ENCODE results near the gene CPXM2. TPM values are rescaled to one million over a fixed set of nuclear protein-coding genes. Genes with fewer than 3 reads are reported as not detected.

Gene CPXM2
- total RNA-seq, 1 experiment from 2014 or later: 0.12 TPM

GRCh38 chr10:123886292-123886691, 5.3 kb downstream of the CPXM2 start:
- Histone ChIP-seq H3K79me2 (ENCODE audit: insufficient read depth, low read length) (no peaks in the 10 kb centered on the region), H2AFZ (ENCODE audit: low read depth, low read length, poor library complexity, severe bottlenecking) (no peak overlapping the region), H3K9me3 (ENCODE audit: control insufficient read depth in 1 of 2, insufficient read depth in 1 of 2, low read depth in 1 of 2, low read length in 2 of 2) (no peaks in the 10 kb centered on the region), H3K27ac (ENCODE audit: low read depth, low read length) (no peak overlapping the region), H3K36me3 (ENCODE audit: control insufficient read depth in 1 of 2, insufficient read depth in 2 of 2, low read length in 2 of 2) (no peaks in the 10 kb centered on the region), H3K9me2 (ENCODE audit: insufficient read depth) (no peaks in the 10 kb centered on the region), H4K20me1 (ENCODE audit: insufficient read depth) (no peaks in the 10 kb centered on the region), H3K9ac (ENCODE audit: low read length) (no peak overlapping the region), H3K4me1 (ENCODE audit: control insufficient read depth in 1 of 2, insufficient read depth in 2 of 2, low read length in 2 of 2) (no peaks in the 10 kb centered on the region), H3K4me3 (replicated peaks in 1 of 2; ENCODE audit: low read depth in 1 of 2, low read length in 2 of 2) (no peak overlapping the region), H3K4me2 (ENCODE audit: low read length) (no peak overlapping the region), H3K27me3 (ENCODE audit: insufficient read depth, low read length) (peaks cover 24% of the 10 kb centered on the region)
- ATAC-seq (no peak), DNase-seq (ENCODE audit: low read depth, low spot score) (no peak)
- BruUV-seq (replicated peaks): no TSS peak
- RAD21 ChIA-PET (ENCODE audit: low non-redundant PET in 1 of 2, low total read pairs in 2 of 2, uncharacterized antibody in 2 of 2, unreplicated experiment in 2 of 2): no interaction called here
- TF ChIP-seq EZH2 (IDR thresholded peaks at IDR 0.05) (no peak), POLR2AphosphoS5 (IDR thresholded peaks at IDR 0.05; ENCODE audit: low read depth, low read length) (no peak), CEBPB (IDR thresholded peaks at IDR 0.05; ENCODE audit: low read depth) (no peak), YY1 (IDR thresholded peaks at IDR 0.05; ENCODE audit: extremely low read depth, insufficient replicate concordance, low read depth, low read length) (no peak), SRF (IDR thresholded peaks at IDR 0.05; ENCODE audit: low read depth) (no peak), TCF7L2 (IDR thresholded peaks at IDR 0.05; ENCODE audit: borderline replicate concordance, extremely low read depth, insufficient read depth, insufficient read length) (no peak), ZNF274 (IDR thresholded peaks at IDR 0.05; ENCODE audit: low read depth, low read length) (no peak), JUND (IDR thresholded peaks at IDR 0.05) (no peak)
- POLR2A ChIA-PET: no interaction called here
- CTCF ChIA-PET: no interaction called here
- intact Hi-C loops (cut with micrococcal nuclease): no loop called here

GRCh38 chr10:123885406-123886170, 6.0 kb downstream of the CPXM2 start:
- CTCF ChIA-PET: no interaction called here
- no peaks in the 10 kb centered on the region for H3K9me3 ChIP-seq (ENCODE audit: control insufficient read depth in 1 of 2, insufficient read depth in 1 of 2, low read depth in 1 of 2, low read length in 2 of 2)
- ATAC-seq (no peak), DNase-seq (ENCODE audit: low read depth, low spot score) (no peak)
- no peak overlapping the region for H2AFZ ChIP-seq (ENCODE audit: low read depth, low read length, poor library complexity, severe bottlenecking)
- RAD21 ChIA-PET (ENCODE audit: low non-redundant PET in 1 of 2, low total read pairs in 2 of 2, uncharacterized antibody in 2 of 2, unreplicated experiment in 2 of 2): no interaction called here
- intact Hi-C loops (cut with micrococcal nuclease): no loop called here
- no TSS peak for BruUV-seq (replicated peaks)
- POLR2A ChIA-PET: no interaction called here
- no peaks in the 10 kb centered on the region for H3K4me1 ChIP-seq (ENCODE audit: control insufficient read depth in 1 of 2, insufficient read depth in 2 of 2, low read length in 2 of 2)
- H3K27ac ChIP-seq (ENCODE audit: low read depth, low read length): no peak overlapping the region
- peaks cover 24% of the 10 kb centered on the region for H3K27me3 ChIP-seq (ENCODE audit: insufficient read depth, low read length)
- no peaks in the 10 kb centered on the region for H3K36me3 ChIP-seq (ENCODE audit: control insufficient read depth in 1 of 2, insufficient read depth in 2 of 2, low read length in 2 of 2)
- no peaks in the 10 kb centered on the region for H3K79me2 ChIP-seq (ENCODE audit: insufficient read depth, low read length)
- H3K4me2 ChIP-seq (ENCODE audit: low read length): no peak overlapping the region
- TF ChIP-seq SRF (IDR thresholded peaks at IDR 0.05; ENCODE audit: low read depth): no peak
- H3K4me3 ChIP-seq (replicated peaks in 1 of 2; ENCODE audit: low read depth in 1 of 2, low read length in 2 of 2): no peak overlapping the region
- H3K9ac ChIP-seq (ENCODE audit: low read length): no peak overlapping the region
- H3K9me2 ChIP-seq (ENCODE audit: insufficient read depth): no peaks in the 10 kb centered on the region
- H4K20me1 ChIP-seq (ENCODE audit: insufficient read depth): no peaks in the 10 kb centered on the region

All from HCT116 (cell line).